ENCODE data around the gene CCDC88C.

GRCh38 chr14:91258011-91258618, 159.5 kb downstream of the CCDC88C start:
- TF ChIP-seq USF2 (CRISPR knock-in tag; IDR thresholded peaks at IDR 0.05) (no peak), ATF2 (CRISPR knock-in tag; IDR thresholded peaks at IDR 0.05; ENCODE audit: borderline replicate concordance, low read depth) (no peak), ZBTB21 (CRISPR knock-in tag; IDR thresholded peaks at IDR 0.05; ENCODE audit: borderline replicate concordance) (no peak), IRF2 (CRISPR knock-in tag; IDR thresholded peaks at IDR 0.05; ENCODE audit: borderline replicate concordance, low read depth) (no peak), CTCF (IDR thresholded peaks at IDR 0.05) (no peak)
